Measurements from ENCODE around the gene AGAP1.

The AGAP1 gene

DNA sequence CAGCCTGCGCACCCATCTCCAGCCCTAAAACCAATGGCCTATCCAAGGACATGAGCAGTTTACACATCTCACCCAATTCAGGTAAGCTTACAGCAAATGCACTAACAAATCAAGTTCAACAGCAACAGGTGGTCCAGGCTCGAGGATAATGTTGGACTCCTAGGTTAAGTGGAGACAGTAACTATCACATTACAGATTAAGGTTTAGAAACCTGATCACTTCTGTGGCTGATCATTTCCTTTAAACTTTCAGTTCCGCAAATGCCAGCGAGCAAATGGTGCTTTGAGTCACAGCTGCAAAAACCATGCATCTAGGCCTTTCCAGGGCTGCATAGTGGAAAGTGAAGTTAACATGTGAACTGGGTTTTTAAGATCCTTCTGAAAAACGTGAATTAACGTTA is 415.0 kb downstream of the AGAP1 start:
- TF ChIP-seq, protein P1, sequence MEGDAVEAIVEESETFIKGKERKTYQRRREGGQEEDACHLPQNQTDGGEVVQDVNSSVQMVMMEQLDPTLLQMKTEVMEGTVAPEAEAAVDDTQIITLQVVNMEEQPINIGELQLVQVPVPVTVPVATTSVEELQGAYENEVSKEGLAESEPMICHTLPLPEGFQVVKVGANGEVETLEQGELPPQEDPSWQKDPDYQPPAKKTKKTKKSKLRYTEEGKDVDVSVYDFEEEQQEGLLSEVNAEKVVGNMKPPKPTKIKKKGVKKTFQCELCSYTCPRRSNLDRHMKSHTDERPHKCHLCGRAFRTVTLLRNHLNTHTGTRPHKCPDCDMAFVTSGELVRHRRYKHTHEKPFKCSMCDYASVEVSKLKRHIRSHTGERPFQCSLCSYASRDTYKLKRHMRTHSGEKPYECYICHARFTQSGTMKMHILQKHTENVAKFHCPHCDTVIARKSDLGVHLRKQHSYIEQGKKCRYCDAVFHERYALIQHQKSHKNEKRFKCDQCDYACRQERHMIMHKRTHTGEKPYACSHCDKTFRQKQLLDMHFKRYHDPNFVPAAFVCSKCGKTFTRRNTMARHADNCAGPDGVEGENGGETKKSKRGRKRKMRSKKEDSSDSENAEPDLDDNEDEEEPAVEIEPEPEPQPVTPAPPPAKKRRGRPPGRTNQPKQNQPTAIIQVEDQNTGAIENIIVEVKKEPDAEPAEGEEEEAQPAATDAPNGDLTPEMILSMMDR (IDR thresholded peaks at IDR 0.05; ENCODE audit: control insufficient read depth, extremely low read depth, insufficient read depth) = no peak
- no peak for DNase-seq (ENCODE audit: low read depth)
- no peak overlapping the region for H3K4me3 ChIP-seq (ENCODE audit: low read depth, low read length)

DNA sequence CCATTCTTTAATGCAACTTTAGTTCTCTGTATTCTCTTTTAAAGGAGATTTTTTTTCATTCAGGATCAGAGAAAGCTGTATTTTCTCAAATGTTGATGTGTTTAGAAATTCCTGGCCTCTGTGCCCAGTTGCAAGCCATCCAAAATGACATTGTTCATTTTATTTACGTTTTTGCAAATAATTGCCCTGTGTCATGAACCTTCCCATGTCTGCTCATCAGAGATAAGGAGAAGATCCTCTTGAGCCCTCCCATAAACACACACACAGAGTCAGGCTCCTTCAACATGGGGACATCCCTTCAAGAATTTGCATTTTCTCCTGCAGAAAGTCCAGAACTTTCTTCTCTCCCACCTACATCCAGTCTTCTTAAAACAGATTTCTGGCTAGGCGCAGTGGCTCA is 415.5 kb downstream of the AGAP1 start:
- no peak overlapping the region for H3K4me3 ChIP-seq (ENCODE audit: low read depth, low read length)
- TF ChIP-seq, protein P1 (IDR thresholded peaks at IDR 0.05; ENCODE audit: control insufficient read depth, extremely low read depth, insufficient read depth) = no peak
- no peak for DNase-seq (ENCODE audit: low read depth)

DNA sequence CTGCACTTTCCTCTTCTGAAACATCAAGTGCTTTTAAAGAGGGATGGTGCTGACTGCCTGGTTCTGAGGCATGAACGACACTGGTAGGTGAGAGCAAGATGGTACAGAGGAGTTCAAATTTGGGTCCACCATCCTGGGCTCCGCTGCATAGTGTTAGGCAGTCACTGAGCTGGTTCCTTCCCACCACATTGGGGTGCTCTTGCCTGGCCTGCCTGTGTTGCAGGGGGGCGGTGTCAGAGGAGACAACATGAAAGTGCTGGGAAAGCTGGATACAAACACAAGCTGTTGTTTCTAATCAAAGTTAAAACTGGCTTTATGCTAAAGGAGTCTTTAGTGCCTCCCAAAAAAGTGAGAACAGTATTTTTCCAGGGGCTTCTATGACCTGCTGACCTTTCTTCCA is 416.2 kb downstream of the AGAP1 start:
- TF ChIP-seq, protein P1 (IDR thresholded peaks at IDR 0.05; ENCODE audit: control insufficient read depth, extremely low read depth, insufficient read depth) = no peak
- no peak for DNase-seq (ENCODE audit: low read depth)
- H3K4me3 ChIP-seq (ENCODE audit: low read depth, low read length) = no peak overlapping the region

DNA sequence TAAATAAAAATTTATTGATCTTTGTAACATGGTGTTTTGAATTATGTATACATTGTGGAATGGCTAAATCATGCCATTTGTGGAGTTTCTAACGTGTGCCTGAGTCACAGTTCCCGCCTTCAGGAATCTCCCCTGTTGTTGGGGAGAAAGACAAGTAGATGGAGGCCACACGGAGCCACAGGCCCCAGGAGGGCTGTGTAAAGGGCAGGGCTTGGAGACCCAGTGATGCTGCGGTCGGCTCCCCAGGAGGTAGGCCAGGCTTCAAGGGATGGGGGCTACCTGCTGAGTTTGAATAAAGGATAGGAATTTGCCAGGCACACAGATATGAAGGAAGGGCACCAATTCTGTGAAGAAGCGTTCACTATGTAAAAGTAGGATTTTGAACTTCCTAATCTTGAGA is 417.3 kb downstream of the AGAP1 start:
- no peak overlapping the region for H3K4me3 ChIP-seq (ENCODE audit: low read depth, low read length)
- TF ChIP-seq, protein P1 (IDR thresholded peaks at IDR 0.05; ENCODE audit: control insufficient read depth, extremely low read depth, insufficient read depth) = no peak
- DNase-seq (ENCODE audit: low read depth) = no peak

DNA sequence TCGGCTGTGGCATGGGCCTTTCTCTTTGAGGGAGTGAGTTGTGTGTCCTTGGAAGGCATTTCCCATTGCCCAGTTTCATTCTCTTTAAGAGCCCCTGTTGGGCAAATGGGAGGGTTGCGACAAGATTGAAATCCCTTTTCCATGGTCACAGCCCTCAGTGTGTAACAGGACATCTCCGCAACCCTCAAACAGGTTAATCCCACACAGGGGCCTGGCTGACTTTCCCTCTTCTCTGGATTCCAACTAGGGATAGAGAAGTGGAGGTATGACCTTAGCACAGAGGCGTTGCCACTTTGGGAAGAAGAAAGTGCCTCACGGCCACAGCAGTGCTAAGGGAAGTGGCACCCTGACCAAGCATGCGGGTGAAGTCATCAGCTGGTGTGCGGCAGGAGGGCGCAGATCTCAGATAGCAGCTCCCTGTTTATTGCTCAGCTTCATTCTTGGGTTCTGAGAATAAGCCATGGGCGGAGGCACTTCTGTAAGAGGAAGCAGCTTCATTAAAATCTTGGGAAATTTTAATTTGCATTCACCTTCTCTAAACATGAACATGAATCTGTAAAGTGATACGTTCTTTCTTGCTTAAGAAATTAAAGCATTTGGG is 417.9 kb downstream of the AGAP1 start:
- TF ChIP-seq, protein P1 (IDR thresholded peaks at IDR 0.05; ENCODE audit: control insufficient read depth, extremely low read depth, insufficient read depth) = no peak
- no peak for DNase-seq (ENCODE audit: low read depth)
- no peak overlapping the region for H3K4me3 ChIP-seq (ENCODE audit: low read depth, low read length)

DNA sequence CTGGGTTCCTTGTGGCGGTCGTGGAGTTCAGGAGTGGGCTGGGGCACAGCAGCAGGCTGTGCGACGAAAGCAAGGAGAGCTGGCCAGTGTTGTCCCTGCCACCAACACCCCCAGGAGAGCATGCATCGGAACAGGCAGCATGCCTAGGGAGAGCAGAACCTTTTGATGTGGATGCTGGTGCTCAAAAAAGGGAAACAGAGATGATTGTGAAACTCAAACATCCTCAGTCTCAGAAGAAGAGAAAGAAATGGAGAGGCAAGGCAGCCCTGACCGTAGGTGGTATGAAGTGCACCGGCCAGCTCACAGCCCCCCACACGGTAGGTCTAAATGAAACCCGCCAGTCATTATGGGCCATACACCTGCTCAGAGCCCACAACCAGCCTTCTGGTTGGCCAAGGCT is 420.9 kb downstream of the AGAP1 start:
- H3K4me3 ChIP-seq (ENCODE audit: low read depth, low read length) = no peak overlapping the region
- TF ChIP-seq, protein P1 (IDR thresholded peaks at IDR 0.05; ENCODE audit: control insufficient read depth, extremely low read depth, insufficient read depth) = no peak
- DNase-seq (ENCODE audit: low read depth) = no peak

DNA sequence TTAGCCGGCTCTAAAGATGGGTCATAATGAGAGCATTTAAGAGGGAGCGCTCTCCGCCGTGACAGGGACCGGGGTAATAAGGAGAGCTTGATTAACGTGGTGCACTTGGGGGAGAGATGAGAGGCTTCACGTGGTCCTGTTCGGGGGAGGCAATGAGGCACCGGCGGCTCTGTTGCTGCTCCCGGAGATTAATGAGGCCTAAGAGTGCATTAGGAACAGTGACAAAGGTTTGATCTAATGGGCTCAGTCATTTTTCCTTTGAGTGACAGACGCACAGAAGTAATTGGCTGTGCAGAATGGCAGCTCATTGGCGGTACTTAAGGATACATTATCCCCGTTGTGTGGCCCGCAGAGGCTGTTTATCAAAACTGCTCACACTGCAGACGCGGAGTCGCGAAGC is 423.7 kb downstream of the AGAP1 start:
- DNase-seq (ENCODE audit: low read depth) = no peak
- H3K4me3 ChIP-seq (ENCODE audit: low read depth, low read length) = no peak overlapping the region
- TF ChIP-seq, protein P1 (IDR thresholded peaks at IDR 0.05; ENCODE audit: control insufficient read depth, extremely low read depth, insufficient read depth) = no peak
